Thyroid gland (tissue), 4 donors: ENCODE results near the gene CCDC197. TPM values are rescaled to one million over a fixed set of nuclear protein-coding genes. Genes with fewer than 3 reads are reported as not detected.

Experiments used
- DNase-seq, 2 donors: peaks; one replicate each; pipeline ENCODE4 v3.0.0-alpha.2; 2019
- H3K27ac ChIP-seq, 3 donors: fragments of 200-600 bp; sonication (generic); 1 replicate in 2 of 3; 2 replicates in 1 of 3; pipeline ENCODE4 v1.5.1; 2016 to 2019; ENCODE audit warnings: mild to moderate bottlenecking in 1 of 3, moderate library complexity in 1 of 3
- H3K27me3 ChIP-seq: fragments of 200-600 bp; sonication (generic); one replicate; pipeline ENCODE4 v1.5.1; 2019
- H3K36me3 ChIP-seq, 2 donors: fragments of 200-600 bp; sonication (generic); one replicate each; pipeline ENCODE4 v1.5.1; 2016 to 2019
- H3K4me1 ChIP-seq, 2 donors: fragments of 200-600 bp; sonication (generic); one replicate each; pipeline ENCODE4 v1.5.1; 2017 to 2019
- H3K4me3 ChIP-seq, 3 donors: fragments of 200-600 bp; sonication (generic); replicated peaks in 1 of 3; 1 replicate in 2 of 3; 2 replicates in 1 of 3; pipeline ENCODE4 v1.5.1; 2016; ENCODE audit warnings: mild to moderate bottlenecking in 1 of 3
- H3K9me3 ChIP-seq: fragments of 200-600 bp; sonication (generic); one replicate; pipeline ENCODE4 v1.5.1; 2017
- CTCF ChIP-seq, 6 experiments: fragments of 200-600 bp in 3 of 6; fragments of 450-650 bp in 3 of 6; sonication (generic) in 3 of 6; IDR thresholded peaks; one replicate each; pipeline ENCODE4 v1.5.1; 2016 to 2019; ENCODE audit warnings: antibody characterized with exemption in 6 of 6, mild to moderate bottlenecking in 2 of 6, inconsistent platforms in 1 of 6, moderate library complexity in 1 of 6
- POLR2A ChIP-seq, 2 donors: fragments of 450-650 bp; IDR thresholded peaks; one replicate each; pipeline ENCODE4 v1.6.1; 2017; ENCODE audit warnings: antibody characterized with exemption in 2 of 2, mild to moderate bottlenecking in 2 of 2, moderate library complexity in 1 of 2
- WGBS, 2 donors: methylation state at CpG; one replicate each; pipeline ENCODE4 v1.1.5; 2017; 5-methylcytosine and 5-hydroxymethylcytosine counted together
- intact Hi-C: fragments of 100-400 bp; cut with DNase I; formaldehyde crosslinking; loops from one replicate; pipeline ENCODE4 v1.15.1; 2023
- total RNA-seq, 4 donors: library from RNA; depleted of rRNA; stranded (reverse); fragments of >200 nt; gene quantifications; one replicate each; pipeline ENCODE4 v1.2.3, GENCODE V29; 2016

CCDC197 gene
- total RNA-seq, 4 donors from 2014 or later, result not detected

DNA sequence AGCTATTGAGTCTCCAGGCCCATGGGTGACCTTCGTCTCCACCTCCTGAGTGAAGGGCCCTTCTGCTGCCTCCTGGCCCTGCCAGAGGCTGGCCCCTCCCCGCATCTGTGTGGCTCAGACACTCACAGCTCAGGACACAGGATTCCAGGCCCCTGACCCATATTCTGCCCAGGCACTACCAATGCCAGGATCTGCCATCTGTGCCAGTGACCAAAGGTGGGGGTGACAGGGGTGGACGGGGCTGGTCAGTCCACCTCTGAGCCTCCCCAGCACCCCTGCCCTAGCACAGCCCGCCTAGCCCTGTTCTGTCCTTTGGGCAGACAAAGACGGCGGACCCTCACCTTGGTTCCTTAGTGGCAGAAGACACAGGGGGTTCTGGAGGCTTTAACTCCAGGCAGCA, 23.5 kb upstream of the CCDC197 start:
- intact Hi-C loops, result no loop called here
- H3K4me1 ChIP-seq, result no peaks in the 10 kb centered on the region

DNA sequence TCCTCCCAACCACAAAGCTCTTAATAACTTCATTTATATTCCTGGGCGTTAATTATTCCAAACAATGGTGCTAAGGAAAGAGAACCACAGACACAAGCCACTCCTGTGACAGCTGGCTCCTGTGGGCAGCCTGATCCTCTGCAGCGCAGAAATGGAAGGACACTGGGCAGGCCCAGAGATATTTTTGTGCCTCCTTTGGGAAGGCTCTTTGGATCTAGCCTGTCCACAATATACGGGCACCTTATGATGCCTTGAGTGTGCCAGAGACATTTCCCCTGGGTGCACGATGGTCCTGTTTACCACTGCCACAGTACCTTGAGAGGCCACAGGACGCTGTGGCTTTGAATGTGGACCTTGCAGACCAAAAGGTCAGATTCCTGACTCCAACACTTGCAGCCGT, 22.8 kb upstream of the CCDC197 start:
- Histone ChIP-seq H3K36me3 (no peaks in the 10 kb centered on the region), H3K27ac (no peak overlapping the region), H3K27me3 (no peaks in the 10 kb centered on the region), H3K4me3 (no peak overlapping the region), H3K4me1 (no peaks in the 10 kb centered on the region), H3K9me3 (no peaks in the 10 kb centered on the region)
- no peak for DNase-seq
- TF ChIP-seq POLR2A (IDR thresholded peaks at IDR 0.05) (no peak), CTCF (IDR thresholded peaks at IDR 0.05) (no peak)
- 89 to 95% methylated on average over 6 of the region's 6 CpGs for WGBS, 2 donors
- intact Hi-C loops, result no loop called here

More for the DNA sequence above, 23.5 kb upstream of the CCDC197 start:
- Histone ChIP-seq H3K27me3 (no peaks in the 10 kb centered on the region), H3K9me3 (no peaks in the 10 kb centered on the region), H3K27ac (no peak overlapping the region), H3K36me3 (no peaks in the 10 kb centered on the region), H3K4me3 (no peak overlapping the region)
- 77 to 82% methylated on average over 5 of the region's 6 CpGs for WGBS, 2 donors
- DNase-seq, result no peak
- TF ChIP-seq POLR2A (IDR thresholded peaks at IDR 0.05), result no peak
- TF ChIP-seq CTCF (IDR thresholded peaks at IDR 0.05), result no peak

DNA sequence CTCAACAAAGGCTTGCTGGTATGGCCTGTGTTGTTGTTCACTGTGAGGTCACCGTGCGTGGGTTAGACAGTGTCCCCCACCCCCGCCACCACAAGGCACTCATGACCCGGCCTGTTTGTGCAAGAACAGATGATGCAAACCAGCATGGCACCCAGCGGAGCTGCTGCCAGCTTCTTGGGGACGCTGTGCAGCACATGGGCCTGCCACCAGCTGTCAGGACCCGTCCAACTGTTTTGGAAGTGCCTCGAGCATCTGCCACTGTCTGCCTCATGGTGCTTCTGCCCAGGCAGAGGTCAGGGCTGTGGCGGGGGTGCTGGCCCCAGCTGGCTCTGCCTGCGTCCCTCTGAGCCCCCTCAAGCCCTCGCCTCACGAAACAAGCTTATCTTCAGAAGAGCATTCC, 22.3 kb upstream of the CCDC197 start:
- Histone ChIP-seq H3K4me1 (no peaks in the 10 kb centered on the region), H3K27ac (no peak overlapping the region), H3K27me3 (no peaks in the 10 kb centered on the region), H3K4me3 (no peak overlapping the region), H3K9me3 (no peaks in the 10 kb centered on the region), H3K36me3 (no peaks in the 10 kb centered on the region)
- DNase-seq, result no peak
- 78 to 86% methylated on average over 7 to 8 of the region's 12 CpGs for WGBS, 2 donors
- intact Hi-C loops, result no loop called here
- no peak for TF ChIP-seq POLR2A (IDR thresholded peaks at IDR 0.05)
- TF ChIP-seq CTCF (IDR thresholded peaks at IDR 0.05), result no peak

- no peaks in the 10 kb centered on the region for H3K4me1 ChIP-seq
- WGBS, 2 donors, result 72 to 84% methylated on average over 9 of the region's 9 CpGs
Observed at GRCh38 chr14:93975791-93976476, 21.2 kb upstream of the CCDC197 start.

More at GRCh38 chr14:93975791-93976476, 21.2 kb upstream of the CCDC197 start:
- intact Hi-C loops, result no loop called here
- DNase-seq, result no peak
- TF ChIP-seq CTCF (IDR thresholded peaks at IDR 0.05), result no peak
- no peak for TF ChIP-seq POLR2A (IDR thresholded peaks at IDR 0.05)
- Histone ChIP-seq H3K36me3 (no peaks in the 10 kb centered on the region), H3K27me3 (no peaks in the 10 kb centered on the region), H3K27ac (no peak overlapping the region), H3K4me3 (no peak overlapping the region), H3K9me3 (no peaks in the 10 kb centered on the region)
